NCI-H524 treated with DMSO at 0.1 percent for 48 hours (cell line): Measurements from ENCODE around the gene FRYL.
"Not testable (repeated sequence)": the region's sequence is repeated elsewhere in the genome, so short reads cannot be mapped to it uniquely, and the experiment has no call there.

Source experiments
- DNase-seq: peaks from one replicate; lab custom pipeline; 2025; lab: John Stamatoyannopoulos, UW

FRYL gene

GRCh38 chr4:48746608-48747362 is 33.3 kb downstream of the FRYL start:
- no peak for DNase-seq

GRCh38 chr4:48745223-48745622 is 34.9 kb downstream of the FRYL start:
- not testable (repeated sequence) for DNase-seq

- no peak for DNase-seq
These were observed 37.7 kb downstream of the FRYL start for GRCh38 chr4:48742412-48742811.

- DNase-seq, result no peak
These were observed 40.5 kb downstream of the FRYL start for GRCh38 chr4:48739560-48740019.

- no peak for DNase-seq
These were observed 41.2 kb downstream of the FRYL start for GRCh38 chr4:48738856-48739255.

GRCh38 chr4:48728906-48729496 is 51.1 kb downstream of the FRYL start:
- not testable (repeated sequence) for DNase-seq

GRCh38 chr4:48727666-48728459 is 52.2 kb downstream of the FRYL start:
- DNase-seq, result no peak

- DNase-seq, result no peak
These were observed 54.7 kb downstream of the FRYL start for GRCh38 chr4:48725414-48725813.

- no peak for DNase-seq
These were observed 57.3 kb downstream of the FRYL start for GRCh38 chr4:48722509-48723446.

- no peak for DNase-seq
These were observed 59.6 kb downstream of the FRYL start for GRCh38 chr4:48720459-48720858.

- DNase-seq, result no peak
These were observed 61.1 kb downstream of the FRYL start for GRCh38 chr4:48718818-48719465.

- DNase-seq, result not testable (repeated sequence)
These were observed 63.8 kb downstream of the FRYL start for GRCh38 chr4:48716285-48716684.

- no peak for DNase-seq
These were observed 69.5 kb downstream of the FRYL start for GRCh38 chr4:48710446-48711209.

GRCh38 chr4:48709901-48710300 is 70.2 kb downstream of the FRYL start:
- no peak for DNase-seq

GRCh38 chr4:48708610-48709009 is 71.5 kb downstream of the FRYL start:
- no peak for DNase-seq

- DNase-seq, result no peak
These were observed 73.3 kb downstream of the FRYL start for GRCh38 chr4:48706736-48707135.

- DNase-seq, result no peak
These were observed 74.5 kb downstream of the FRYL start for GRCh38 chr4:48705609-48706008.

GRCh38 chr4:48704091-48704802 is 75.8 kb downstream of the FRYL start:
- no peak for DNase-seq

- no peak for DNase-seq
These were observed 80.6 kb downstream of the FRYL start for GRCh38 chr4:48699475-48699874.
